Breast epithelium (tissue), 4 donors: ENCODE results near the gene FGFR3. TPM values are rescaled to one million over a fixed set of nuclear protein-coding genes. Genes with fewer than 3 reads are reported as not detected.
A peak's percentile ranks its signal among the peaks of the same experiment; 100 is the strongest.

Experiments used
- DNase-seq, 2 donors: peaks; one replicate each; pipeline ENCODE4 v3.0.0-alpha.2; 2019; ENCODE audit warnings: low spot score in 2 of 2
- H3K27ac ChIP-seq, 2 donors: fragments of 200-600 bp; sonication (generic) in 1 of 2; one replicate each; pipeline ENCODE4 v1.5.1; 2016 to 2019; ENCODE audit warnings: mild to moderate bottlenecking in 1 of 2
- H3K27me3 ChIP-seq, 2 donors: fragments of 200-600 bp; sonication (generic) in 1 of 2; one replicate each; pipeline versions ENCODE4 v1.5.1 to v1.6.0; 2017 to 2019; ENCODE audit warnings: control low read depth in 1 of 2, mild to moderate bottlenecking in 1 of 2
- H3K36me3 ChIP-seq: fragments of 200-600 bp; one replicate; pipeline ENCODE4 v1.5.1; 2019
- H3K4me1 ChIP-seq, 2 donors: fragments of 200-600 bp; sonication (generic); one replicate each; pipeline ENCODE4 v1.5.1; 2016 to 2019; ENCODE audit warnings: control low read depth in 1 of 2
- H3K4me3 ChIP-seq, 3 donors: fragments of 200-600 bp; sonication (generic); 1 replicate in 2 of 3; 2 replicates in 1 of 3; pipeline ENCODE4 v1.5.1; 2016 to 2019; ENCODE audit warnings: mild to moderate bottlenecking in 3 of 3, moderate library complexity in 2 of 3
- H3K9me3 ChIP-seq, 2 donors: fragments of 200-600 bp; sonication (generic) in 1 of 2; one replicate each; pipeline ENCODE4 v1.5.1; 2016 to 2019; ENCODE audit warnings: control low read depth in 1 of 2
- POLR2A ChIP-seq: fragments of 450-650 bp; IDR thresholded peaks from one replicate; pipeline ENCODE4 v1.6.1; 2016; ENCODE audit warnings: antibody characterized with exemption, mild to moderate bottlenecking, moderate library complexity
- POLR2AphosphoS5 ChIP-seq, 3 donors: sonication (generic); formaldehyde crosslinking; IDR thresholded peaks; one replicate each; pipeline ENCODE4 v1.6.1; 2017; ENCODE audit warnings: antibody characterized with exemption in 3 of 3
- intact Hi-C: fragments of 100-400 bp; cut with DNase I; formaldehyde crosslinking; loops from one replicate; pipeline ENCODE4 v1.15.1; 2023; ENCODE audit warnings: low total_unique reads
- total RNA-seq, 3 donors: library from RNA; depleted of rRNA; stranded (reverse); fragments of >200 nt; gene quantifications; one replicate each; pipeline ENCODE4 v1.1.0, GENCODE V29; 2016
- TF ChIP-seq, protein P1 (sequence below), 3 donors: fragments of 450-650 bp; IDR thresholded peaks; one replicate each; pipeline ENCODE4 v1.5.1; 2016 to 2017; ENCODE audit warnings: antibody characterized with exemption in 3 of 3, mild to moderate bottlenecking in 3 of 3, moderate library complexity in 3 of 3

FGFR3 gene
- total RNA-seq, 3 donors from 2014 or later = 0.80 to 3.5 (median 2.0) TPM

GRCh38 chr4:1809754-1810502 lies 16.8 kb downstream of the FGFR3 start:
- no peak for DNase-seq
- TF ChIP-seq, protein P1, sequence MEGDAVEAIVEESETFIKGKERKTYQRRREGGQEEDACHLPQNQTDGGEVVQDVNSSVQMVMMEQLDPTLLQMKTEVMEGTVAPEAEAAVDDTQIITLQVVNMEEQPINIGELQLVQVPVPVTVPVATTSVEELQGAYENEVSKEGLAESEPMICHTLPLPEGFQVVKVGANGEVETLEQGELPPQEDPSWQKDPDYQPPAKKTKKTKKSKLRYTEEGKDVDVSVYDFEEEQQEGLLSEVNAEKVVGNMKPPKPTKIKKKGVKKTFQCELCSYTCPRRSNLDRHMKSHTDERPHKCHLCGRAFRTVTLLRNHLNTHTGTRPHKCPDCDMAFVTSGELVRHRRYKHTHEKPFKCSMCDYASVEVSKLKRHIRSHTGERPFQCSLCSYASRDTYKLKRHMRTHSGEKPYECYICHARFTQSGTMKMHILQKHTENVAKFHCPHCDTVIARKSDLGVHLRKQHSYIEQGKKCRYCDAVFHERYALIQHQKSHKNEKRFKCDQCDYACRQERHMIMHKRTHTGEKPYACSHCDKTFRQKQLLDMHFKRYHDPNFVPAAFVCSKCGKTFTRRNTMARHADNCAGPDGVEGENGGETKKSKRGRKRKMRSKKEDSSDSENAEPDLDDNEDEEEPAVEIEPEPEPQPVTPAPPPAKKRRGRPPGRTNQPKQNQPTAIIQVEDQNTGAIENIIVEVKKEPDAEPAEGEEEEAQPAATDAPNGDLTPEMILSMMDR (IDR thresholded peaks at IDR 0.05) = peak in 2 of 3 donors; percentile 47
- TF ChIP-seq POLR2A = no peak

GRCh38 chr4:1810765-1811164 lies 17.7 kb downstream of the FGFR3 start:
- TF ChIP-seq POLR2A (no peak), POLR2AphosphoS5 (IDR thresholded peaks at IDR 0.05) (no peak)
- TF ChIP-seq, protein P1 (IDR thresholded peaks at IDR 0.05) = no peak
- Histone ChIP-seq H3K36me3 (peaks cover 7% of the 10 kb centered on the region), H3K27me3 (no peaks in the 10 kb centered on the region), H3K9me3 (no peaks in the 10 kb centered on the region), H3K4me3 (no peak overlapping the region), H3K4me1 (no peaks in the 10 kb centered on the region), H3K27ac (no peak overlapping the region)
- no peak for DNase-seq
- intact Hi-C loops = loop anchor here (5.0 kb wide), 1 partner anchor 63 kb away; no protein-coding TSS in a partner anchor

More at GRCh38 chr4:1809754-1810502, 16.8 kb downstream of the FGFR3 start:
- peaks cover 5% of the 10 kb centered on the region for H3K36me3 ChIP-seq
- H3K4me1 ChIP-seq = no peaks in the 10 kb centered on the region
- intact Hi-C loops = loop anchor here (5.0 kb wide), 1 partner anchor 63 kb away; no protein-coding TSS in a partner anchor
- H3K27ac ChIP-seq = no peak overlapping the region
- no peaks in the 10 kb centered on the region for H3K9me3 ChIP-seq
- no peak overlapping the region for H3K4me3 ChIP-seq
- no peaks in the 10 kb centered on the region for H3K27me3 ChIP-seq

- intact Hi-C loops = loop anchor here (5.0 kb wide), 1 partner anchor 65 kb away; no protein-coding TSS in a partner anchor
- H3K4me3 ChIP-seq = no peak overlapping the region
- H3K27ac ChIP-seq = no peak overlapping the region
- H3K4me1 ChIP-seq = no peaks in the 10 kb centered on the region
- TF ChIP-seq POLR2AphosphoS5 (IDR thresholded peaks at IDR 0.05) = no peak
- TF ChIP-seq, protein P1 (IDR thresholded peaks at IDR 0.05) = no peak
- TF ChIP-seq POLR2A = no peak
- peaks cover 16% of the 10 kb centered on the region for H3K36me3 ChIP-seq
- no peak for DNase-seq
- no peaks in the 10 kb centered on the region for H3K27me3 ChIP-seq
- no peaks in the 10 kb centered on the region for H3K9me3 ChIP-seq
Measured at GRCh38 chr4:1812720-1813119, 19.6 kb downstream of the FGFR3 start.

DNA sequence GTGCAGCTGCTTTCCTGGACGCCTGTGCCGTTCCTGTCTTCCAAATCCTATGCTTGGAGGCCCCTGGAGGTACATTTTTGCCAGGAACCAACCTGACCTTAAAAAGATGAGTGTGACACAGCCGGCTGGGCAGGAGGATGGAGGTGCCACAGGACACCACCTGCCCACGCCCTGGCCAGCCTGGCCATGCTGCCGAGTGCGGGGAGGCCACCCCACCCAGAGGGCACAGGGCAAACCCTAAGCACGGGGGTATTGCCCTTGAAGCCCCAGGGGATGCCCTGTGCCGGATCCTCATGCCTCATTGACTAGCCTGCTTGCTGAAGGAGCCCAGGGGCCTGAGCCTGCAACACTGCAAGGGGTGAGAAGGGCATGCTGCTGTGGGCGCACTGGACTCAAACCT lies 20.1 kb downstream of the FGFR3 start:
- no peak for DNase-seq
- peaks cover 16% of the 10 kb centered on the region for H3K36me3 ChIP-seq

GRCh38 chr4:1813915-1814314 lies 20.8 kb downstream of the FGFR3 start:
- Histone ChIP-seq H3K27me3 (no peaks in the 10 kb centered on the region), H3K4me1 (no peaks in the 10 kb centered on the region), H3K4me3 (no peak overlapping the region), H3K36me3 (peaks cover 16% of the 10 kb centered on the region), H3K9me3 (no peaks in the 10 kb centered on the region), H3K27ac (no peak overlapping the region)
- intact Hi-C loops = loop anchor here (5.0 kb wide), 1 partner anchor 67 kb away; no protein-coding TSS in a partner anchor
- no peak for TF ChIP-seq POLR2A
- TF ChIP-seq, protein P1 (IDR thresholded peaks at IDR 0.05) = no peak
- TF ChIP-seq POLR2AphosphoS5 (IDR thresholded peaks at IDR 0.05) = no peak
- no peak for DNase-seq

More for the DNA sequence above, 20.1 kb downstream of the FGFR3 start:
- intact Hi-C loops = loop anchor here (5.0 kb wide), 1 partner anchor 66 kb away; no protein-coding TSS in a partner anchor
- TF ChIP-seq POLR2AphosphoS5 (IDR thresholded peaks at IDR 0.05) (no peak), POLR2A (no peak)
- TF ChIP-seq, protein P1 (IDR thresholded peaks at IDR 0.05) = no peak
- no peaks in the 10 kb centered on the region for H3K27me3 ChIP-seq
- no peak overlapping the region for H3K4me3 ChIP-seq
- H3K4me1 ChIP-seq = no peaks in the 10 kb centered on the region
- H3K9me3 ChIP-seq = no peaks in the 10 kb centered on the region
- H3K27ac ChIP-seq = no peak overlapping the region
